ENCODE data around the gene NTRK1. TPM values are rescaled to one million over a fixed set of nuclear protein-coding genes. Genes with fewer than 3 reads are reported as not detected.

The NTRK1 gene
- total and polyA plus RNA-seq, 2 of the 13 experiments (the other 11 are each of a cell fraction or from before 2014, with no cell fraction given), result not detected

DNA sequence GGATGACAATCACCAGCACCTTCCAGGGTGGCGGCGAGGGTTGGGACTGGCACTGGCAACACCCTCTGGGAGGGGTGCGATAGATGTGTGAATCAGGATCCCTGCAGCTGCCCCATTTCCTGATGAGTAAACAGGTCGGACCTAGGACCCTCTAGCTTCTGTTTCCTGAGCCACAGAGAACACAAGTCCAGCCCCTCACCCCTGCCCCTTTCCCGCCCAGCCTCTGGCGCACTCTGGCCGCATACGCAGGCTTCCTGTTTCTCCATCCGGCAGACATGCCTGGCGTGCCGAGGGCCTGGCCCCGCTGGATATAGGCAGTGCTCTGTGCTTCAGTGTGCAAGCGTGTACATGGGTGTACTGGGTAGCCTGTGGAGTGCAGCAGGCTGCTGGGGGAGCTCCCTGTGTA, 37.5 kb downstream of the NTRK1 start:
- Histone ChIP-seq H2AFZ (ENCODE audit: low read length) (no peak overlapping the region), H3K27ac (ENCODE audit: extremely low read length, insufficient read depth, low read length) (no peak overlapping the region), H3K36me3 (replicated peaks in 1 of 2; ENCODE audit: control insufficient read depth in 1 of 2, insufficient read depth in 2 of 2, low read length in 2 of 2) (no peaks in the 10 kb centered on the region), H3K4me1 (ENCODE audit: insufficient read depth, low read length) (peaks cover 28% of the 10 kb centered on the region), H3K9me3 (ENCODE audit: low read length) (no peaks in the 10 kb centered on the region), H4K20me1 (ENCODE audit: insufficient read depth, low read length) (no peaks in the 10 kb centered on the region), H3K79me2 (ENCODE audit: insufficient read depth, low read length) (no peaks in the 10 kb centered on the region), H3K27me3 (ENCODE audit: control insufficient read depth in 1 of 2, insufficient read depth in 2 of 2, low read length in 2 of 2) (peaks cover 6 to 88% of the 10 kb centered on the region in 2 experiments), H3K4me2 (ENCODE audit: low read depth, low read length) (peak overlapping the region; percentile 58), H3K4me3 (replicated peaks in 1 of 3; ENCODE audit: insufficient read depth in 1 of 3, low read depth in 2 of 3, low read length in 3 of 3) (0 out of 6 replicates have a peak overlapping the region, but pooled peaks of 1 of the 3 experiments have one; percentile 3), H3K9ac (ENCODE audit: insufficient read depth, low read depth, low read length) (no peak overlapping the region)
- ChIA-PET POLR2A (no interaction called here), CTCF (ENCODE audit: low intra/inter-chr PET ratio, low total read pairs) (no interaction called here)
- WGBS (ENCODE audit: low lambda C conversion rate), result 67% methylated on average over 3 of the region's 13 CpGs
- intact Hi-C loops (cut with micrococcal nuclease; ENCODE audit: unreplicated experiment), result no loop called here
- BruUV-seq (replicated peaks), result no TSS peak
- DNase-seq (ENCODE audit: low spot score), result peak; percentile 29
- TF ChIP-seq, protein P1, sequence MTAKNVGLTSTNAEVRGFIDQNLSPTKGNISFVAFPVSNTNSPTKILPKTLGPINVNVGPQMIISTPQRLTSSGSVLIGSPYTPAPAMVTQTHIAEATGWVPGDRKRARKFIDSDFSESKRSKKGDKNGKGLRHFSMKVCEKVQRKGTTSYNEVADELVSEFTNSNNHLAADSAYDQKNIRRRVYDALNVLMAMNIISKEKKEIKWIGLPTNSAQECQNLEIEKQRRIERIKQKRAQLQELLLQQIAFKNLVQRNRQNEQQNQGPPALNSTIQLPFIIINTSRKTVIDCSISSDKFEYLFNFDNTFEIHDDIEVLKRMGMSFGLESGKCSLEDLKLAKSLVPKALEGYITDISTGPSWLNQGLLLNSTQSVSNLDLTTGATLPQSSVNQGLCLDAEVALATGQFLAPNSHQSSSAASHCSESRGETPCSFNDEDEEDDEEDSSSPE (CRISPR knock-in tag; IDR thresholded peaks at IDR 0.05), result peak; percentile 38; the same call in 1 of the 2 replicates
- TF ChIP-seq NKX3-1 (CRISPR knock-in tag; IDR thresholded peaks at IDR 0.05) (no peak), MYNN (CRISPR knock-in tag; IDR thresholded peaks at IDR 0.05; ENCODE audit: low read depth) (no peak), IRX3 (CRISPR knock-in tag; IDR thresholded peaks at IDR 0.05; ENCODE audit: borderline replicate concordance, low read depth) (no peak), TEAD3 (CRISPR knock-in tag; optimal IDR thresholded peaks at IDR 0.05; ENCODE audit: borderline replicate concordance) (peak; percentile 60), SAP130 (CRISPR knock-in tag; IDR thresholded peaks at IDR 0.05; ENCODE audit: low read depth) (0 out of 2 replicates have a peak, but pooled peaks have one; percentile 28), NPAS2 (CRISPR knock-in tag; IDR thresholded peaks at IDR 0.05; ENCODE audit: borderline replicate concordance) (no peak), GATAD1 (CRISPR knock-in tag; IDR thresholded peaks at IDR 0.05) (no peak)
- TF ChIP-seq, protein P2, sequence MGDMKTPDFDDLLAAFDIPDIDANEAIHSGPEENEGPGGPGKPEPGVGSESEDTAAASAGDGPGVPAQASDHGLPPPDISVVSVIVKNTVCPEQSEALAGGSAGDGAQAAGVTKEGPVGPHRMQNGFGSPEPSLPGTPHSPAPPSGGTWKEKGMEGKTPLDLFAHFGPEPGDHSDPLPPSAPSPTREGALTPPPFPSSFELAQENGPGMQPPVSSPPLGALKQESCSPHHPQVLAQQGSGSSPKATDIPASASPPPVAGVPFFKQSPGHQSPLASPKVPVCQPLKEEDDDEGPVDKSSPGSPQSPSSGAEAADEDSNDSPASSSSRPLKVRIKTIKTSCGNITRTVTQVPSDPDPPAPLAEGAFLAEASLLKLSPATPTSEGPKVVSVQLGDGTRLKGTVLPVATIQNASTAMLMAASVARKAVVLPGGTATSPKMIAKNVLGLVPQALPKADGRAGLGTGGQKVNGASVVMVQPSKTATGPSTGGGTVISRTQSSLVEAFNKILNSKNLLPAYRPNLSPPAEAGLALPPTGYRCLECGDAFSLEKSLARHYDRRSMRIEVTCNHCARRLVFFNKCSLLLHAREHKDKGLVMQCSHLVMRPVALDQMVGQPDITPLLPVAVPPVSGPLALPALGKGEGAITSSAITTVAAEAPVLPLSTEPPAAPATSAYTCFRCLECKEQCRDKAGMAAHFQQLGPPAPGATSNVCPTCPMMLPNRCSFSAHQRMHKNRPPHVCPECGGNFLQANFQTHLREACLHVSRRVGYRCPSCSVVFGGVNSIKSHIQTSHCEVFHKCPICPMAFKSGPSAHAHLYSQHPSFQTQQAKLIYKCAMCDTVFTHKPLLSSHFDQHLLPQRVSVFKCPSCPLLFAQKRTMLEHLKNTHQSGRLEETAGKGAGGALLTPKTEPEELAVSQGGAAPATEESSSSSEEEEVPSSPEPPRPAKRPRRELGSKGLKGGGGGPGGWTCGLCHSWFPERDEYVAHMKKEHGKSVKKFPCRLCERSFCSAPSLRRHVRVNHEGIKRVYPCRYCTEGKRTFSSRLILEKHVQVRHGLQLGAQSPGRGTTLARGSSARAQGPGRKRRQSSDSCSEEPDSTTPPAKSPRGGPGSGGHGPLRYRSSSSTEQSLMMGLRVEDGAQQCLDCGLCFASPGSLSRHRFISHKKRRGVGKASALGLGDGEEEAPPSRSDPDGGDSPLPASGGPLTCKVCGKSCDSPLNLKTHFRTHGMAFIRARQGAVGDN (CRISPR knock-in tag; IDR thresholded peaks at IDR 0.05), result peak; percentile 57
- in situ Hi-C loops (cut with HindIII; ENCODE audit: extremely low pct_ligation_motif_present, low pct_unique_long_range_greater_than_20kb), result no loop called here
- FAIRE-seq, result no peak
- ATAC-seq, result peak; percentile 66

Data from HepG2 (cell line).